Sigmoid colon (tissue), 3 donors: ENCODE results near the gene GBP7.

Experiments used
- CTCF ChIP-seq, 4 experiments: fragments of 450-650 bp in 3 of 4; fragments of 200-600 bp in 1 of 4; IDR thresholded peaks; one replicate each; pipeline ENCODE4 v1.5.1; 2016 to 2019; ENCODE audit warnings: antibody characterized with exemption in 4 of 4, mild to moderate bottlenecking in 3 of 4, moderate library complexity in 2 of 4
- POLR2A ChIP-seq, 2 donors: fragments of 450-650 bp; IDR thresholded peaks; one replicate each; pipeline ENCODE4 v1.6.1; 2016; ENCODE audit warnings: antibody characterized with exemption in 2 of 2, mild to moderate bottlenecking in 2 of 2, moderate library complexity in 2 of 2

GRCh38 chr1:89098857-89099256, 76.9 kb downstream of the GBP7 start:
- TF ChIP-seq CTCF (IDR thresholded peaks at IDR 0.05) (no peak), POLR2A (IDR thresholded peaks at IDR 0.05) (no peak)
